ENCODE data around the gene PTK6.
A peak's percentile ranks its signal among the peaks of the same experiment; 100 is the strongest.

PTK6 gene

GRCh38 chr20:63557481-63557891 lies 20.3 kb upstream of the PTK6 start:
- no peak for DNase-seq (ENCODE audit: low read depth in 2 of 2)

- no peak for DNase-seq (ENCODE audit: low read depth in 2 of 2)
Measured at GRCh38 chr20:63556873-63557478, 19.8 kb upstream of the PTK6 start.

GRCh38 chr20:63555661-63556381 lies 18.6 kb upstream of the PTK6 start:
- DNase-seq (ENCODE audit: low read depth in 2 of 2) = no peak

GRCh38 chr20:63554361-63555278 lies 17.4 kb upstream of the PTK6 start:
- no peak for DNase-seq (ENCODE audit: low read depth in 2 of 2)

- DNase-seq (ENCODE audit: low read depth in 2 of 2) = no peak
Measured at GRCh38 chr20:63553933-63554290, 16.7 kb upstream of the PTK6 start, which contains the start of gene FNDC11. TSS of gene FNDC11 (plus strand) at chr20:63554159. CDS start at chr20:63555664, 1,505 bp downstream.

- peak; percentile 58 to 63 for DNase-seq (ENCODE audit: low read depth in 2 of 2)
Measured at GRCh38 chr20:63553251-63553932, 16.2 kb upstream of the PTK6 start.

GRCh38 chr20:63552481-63553249 lies 15.5 kb upstream of the PTK6 start:
- DNase-seq (ENCODE audit: low read depth in 2 of 2) = no peak

- DNase-seq (ENCODE audit: low read depth in 2 of 2) = no peak
Measured at GRCh38 chr20:63551068-63551467, 13.9 kb upstream of the PTK6 start.

- no peak for DNase-seq (ENCODE audit: low read depth in 2 of 2)
Measured at GRCh38 chr20:63549679-63550282, 12.6 kb upstream of the PTK6 start.

- DNase-seq (ENCODE audit: low read depth in 2 of 2) = no peak
Measured at GRCh38 chr20:63549019-63549418, 11.8 kb upstream of the PTK6 start.

GRCh38 chr20:63548542-63548941 lies 11.4 kb upstream of the PTK6 start:
- DNase-seq (ENCODE audit: low read depth in 2 of 2) = no peak

GRCh38 chr20:63547725-63548480 lies 10.7 kb upstream of the PTK6 start, which contains the start of gene SRMS:
TSS of gene SRMS (minus strand) at chr20:63547749. CDS start at chr20:63547463, 286 bp downstream.
- DNase-seq (ENCODE audit: low read depth in 2 of 2) = no peak

- no peak for DNase-seq (ENCODE audit: low read depth in 2 of 2)
Measured at GRCh38 chr20:63546956-63547724, 10.0 kb upstream of the PTK6 start.

GRCh38 chr20:63546256-63546955 lies 9.2 kb upstream of the PTK6 start:
- no peak for DNase-seq (ENCODE audit: low read depth in 2 of 2)

- no peak for DNase-seq (ENCODE audit: low read depth in 2 of 2)
Measured at GRCh38 chr20:63545814-63546213, 8.6 kb upstream of the PTK6 start.

- DNase-seq (ENCODE audit: low read depth in 2 of 2) = no peak
Measured at GRCh38 chr20:63544958-63545516, 7.9 kb upstream of the PTK6 start.

GRCh38 chr20:63544241-63544957 lies 7.2 kb upstream of the PTK6 start:
- no peak for DNase-seq (ENCODE audit: low read depth in 2 of 2)
